Neutrophil (primary cell): ENCODE results near the gene CREB3.
A peak's percentile ranks its signal among the peaks of the same experiment; 100 is the strongest.

ENCODE experiments used
- H3K27ac ChIP-seq: fragments of 200-600 bp; sonication (generic); 2 replicates; pipeline ENCODE4 v1.5.1; 2016; ENCODE audit warnings: mild to moderate bottlenecking, moderate library complexity
- H3K27me3 ChIP-seq: fragments of 200-600 bp; sonication (generic); 2 replicates; pipeline ENCODE4 v1.6.0; 2016; ENCODE audit warnings: mild to moderate bottlenecking
- H3K36me3 ChIP-seq: fragments of 200-600 bp; sonication (generic); 2 replicates; pipeline ENCODE4 v1.5.1; 2017
- H3K4me1 ChIP-seq, 2 experiments: fragments of 200-600 bp in 1 of 2; sonication (generic) in 1 of 2; 1 replicate in 1 of 2; 2 replicates in 1 of 2; pipeline versions ENCODE4 v1.5.1 to v1.6.1; 2013 to 2016; ENCODE audit warnings: low read depth in 1 of 2, low read length in 1 of 2, mild to moderate bottlenecking in 1 of 2, moderate library complexity in 1 of 2; ENCODE audit not compliant: control insufficient read depth in 1 of 2, insufficient read depth in 1 of 2
- H3K4me3 ChIP-seq, 2 experiments: fragments of 200-600 bp in 1 of 2; sonication (generic) in 1 of 2; 1 replicate in 1 of 2; 2 replicates in 1 of 2; pipeline ENCODE4 v1.5.1; 2013 to 2016; ENCODE audit warnings: low read depth in 1 of 2, low read length in 1 of 2, mild to moderate bottlenecking in 1 of 2, moderate library complexity in 1 of 2
- H3K9me3 ChIP-seq: fragments of 200-600 bp; sonication (generic); 2 replicates; pipeline ENCODE4 v1.5.1; 2016
- CTCF ChIP-seq: fragments of 200-600 bp; sonication (generic); IDR thresholded peaks from 2 replicates; pipeline ENCODE4 v1.5.1; 2016; ENCODE audit warnings: antibody characterized with exemption

Gene CREB3

DNA sequence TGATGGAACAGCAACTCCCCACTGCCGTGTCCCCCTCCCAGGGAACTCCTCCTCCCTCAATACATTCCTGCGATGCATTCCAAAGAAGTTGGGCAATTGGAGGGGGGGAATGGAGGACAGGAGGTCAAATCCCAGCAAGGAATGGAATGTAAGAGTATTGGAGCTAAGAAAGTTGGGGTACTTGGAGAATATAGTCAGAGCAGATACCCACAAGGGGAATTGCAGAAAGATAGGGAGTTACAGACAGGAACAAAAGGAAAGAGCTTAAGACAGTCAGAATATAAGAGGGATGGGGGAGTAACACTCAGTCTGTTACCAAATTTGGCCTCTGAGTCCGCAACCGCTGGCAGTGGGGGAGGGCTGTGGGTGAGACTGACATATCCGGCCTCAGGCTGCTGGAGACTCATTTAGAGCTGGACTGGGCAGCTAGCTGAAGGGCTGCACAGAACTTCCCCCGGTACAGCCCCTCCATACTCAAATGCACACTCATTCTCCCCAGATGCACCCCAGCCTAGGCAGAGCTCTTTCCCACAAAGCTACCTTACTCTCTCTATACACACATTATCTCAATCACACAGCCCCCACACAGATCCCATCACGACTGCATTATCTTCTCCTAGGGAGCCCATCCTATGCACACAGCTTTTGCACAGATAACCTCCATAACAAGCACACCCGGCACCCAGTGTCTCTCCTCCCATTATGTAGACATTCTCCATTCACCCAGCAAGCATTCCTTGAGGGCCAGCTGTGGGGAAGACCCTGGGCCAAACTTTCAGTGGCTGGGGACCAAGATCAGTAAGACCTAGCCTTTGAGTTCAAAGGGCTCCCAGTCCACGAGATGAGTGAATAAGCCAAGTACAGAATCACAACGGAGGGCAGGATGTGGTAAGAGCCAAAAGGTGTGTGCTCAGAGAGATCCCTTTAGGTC is 4.2 kb upstream of the CREB3 start:
- peaks cover 43 to 58% of the 10 kb centered on the region in 2 experiments for H3K4me1 ChIP-seq
- no peaks in the 10 kb centered on the region for H3K27me3 ChIP-seq
- peak overlapping the region; percentile 93 to 94 for H3K4me3 ChIP-seq
- H3K27ac ChIP-seq, result peak overlapping the region; percentile 99
- peaks cover 60% of the 10 kb centered on the region for H3K36me3 ChIP-seq
- TF ChIP-seq CTCF, result no peak
- H3K9me3 ChIP-seq, result no peaks in the 10 kb centered on the region

- no peak for TF ChIP-seq CTCF
- Histone ChIP-seq H3K27me3 (no peaks in the 10 kb centered on the region), H3K4me1 (peaks cover 49 to 62% of the 10 kb centered on the region in 2 experiments), H3K9me3 (no peaks in the 10 kb centered on the region), H3K27ac (peak overlapping the region; percentile 99), H3K36me3 (peaks cover 52% of the 10 kb centered on the region), H3K4me3 (peak overlapping the region; percentile 93 to 94)
Measured at GRCh38 chr9:35729101-35729500, 3.4 kb upstream of the CREB3 start.

- peak; percentile 68 for TF ChIP-seq CTCF
- peak overlapping the region; percentile 99 for H3K27ac ChIP-seq
- peaks cover 49 to 62% of the 10 kb centered on the region in 2 experiments for H3K4me1 ChIP-seq
- H3K9me3 ChIP-seq, result no peaks in the 10 kb centered on the region
- peaks cover 44% of the 10 kb centered on the region for H3K36me3 ChIP-seq
- H3K27me3 ChIP-seq, result no peaks in the 10 kb centered on the region
- peak overlapping the region; percentile 93 to 94 for H3K4me3 ChIP-seq
Measured at GRCh38 chr9:35729700-35730485, 2.6 kb upstream of the CREB3 start.

- TF ChIP-seq CTCF, result no peak
- Histone ChIP-seq H3K9me3 (no peaks in the 10 kb centered on the region), H3K4me1 (peaks cover 49 to 62% of the 10 kb centered on the region in 2 experiments), H3K36me3 (peaks cover 43% of the 10 kb centered on the region), H3K27me3 (no peaks in the 10 kb centered on the region), H3K4me3 (peak overlapping the region; percentile 93 to 94), H3K27ac (peak overlapping the region; percentile 99)
Measured at GRCh38 chr9:35730486-35730854, 2.0 kb upstream of the CREB3 start.

GRCh38 chr9:35731415-35732184 is 866 bp upstream of the CREB3 start:
- TF ChIP-seq CTCF, result no peak
- Histone ChIP-seq H3K36me3 (peaks cover 41% of the 10 kb centered on the region), H3K27ac (peak overlapping the region; percentile 99), H3K27me3 (no peaks in the 10 kb centered on the region), H3K9me3 (no peaks in the 10 kb centered on the region), H3K4me1 (peaks cover 57 to 63% of the 10 kb centered on the region in 2 experiments), H3K4me3 (peak overlapping the region; percentile 93 to 94)
